HG03066 (cell line): ENCODE results near the gene RALGAPA2.
"Not testable (repeated sequence)": the region's sequence is repeated elsewhere in the genome, so short reads cannot be mapped to it uniquely, and the experiment has no call there.

Experiments used
- ATAC-seq: cut with Tn5 transposase; IDR thresholded peaks from one replicate; pipeline ENCODE4 v1.9.1; 2021; ENCODE audit warnings: low read depth; ENCODE audit not compliant: unreplicated experiment

Gene RALGAPA2

DNA sequence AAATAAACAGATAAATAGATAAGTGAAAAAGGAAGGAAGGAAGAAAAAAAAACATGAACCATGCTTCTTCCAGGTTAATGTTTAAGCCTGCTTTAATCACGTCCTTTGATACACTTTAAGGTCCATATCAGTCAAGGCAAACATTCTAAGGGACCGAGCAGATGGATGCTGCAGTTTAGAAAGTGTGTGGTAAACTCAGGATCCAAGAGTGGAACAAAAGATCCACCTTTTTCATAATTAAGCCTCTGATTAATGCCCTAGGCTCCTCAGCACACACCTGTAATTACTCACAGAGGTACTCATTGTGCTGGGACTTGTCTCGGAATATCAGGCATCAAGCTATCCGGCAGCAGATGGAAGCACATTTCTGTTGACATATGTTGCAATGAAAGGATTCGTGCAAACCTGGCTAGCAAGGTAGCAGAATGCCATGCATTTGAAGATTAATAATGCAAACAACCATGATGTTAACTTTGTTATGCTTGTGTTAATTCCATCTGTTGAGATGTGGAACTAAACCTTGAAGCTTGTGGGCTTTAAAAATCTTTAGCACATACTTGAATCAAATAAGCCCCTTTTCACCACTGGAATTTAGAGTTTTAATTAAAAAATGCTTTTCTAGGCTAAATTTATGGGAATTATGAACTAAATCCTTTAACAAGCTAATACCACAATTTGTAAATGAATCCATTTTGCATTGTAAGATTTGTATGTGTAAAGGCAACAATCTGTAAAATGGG is 163.7 kb downstream of the RALGAPA2 start:
- no peak for ATAC-seq

DNA sequence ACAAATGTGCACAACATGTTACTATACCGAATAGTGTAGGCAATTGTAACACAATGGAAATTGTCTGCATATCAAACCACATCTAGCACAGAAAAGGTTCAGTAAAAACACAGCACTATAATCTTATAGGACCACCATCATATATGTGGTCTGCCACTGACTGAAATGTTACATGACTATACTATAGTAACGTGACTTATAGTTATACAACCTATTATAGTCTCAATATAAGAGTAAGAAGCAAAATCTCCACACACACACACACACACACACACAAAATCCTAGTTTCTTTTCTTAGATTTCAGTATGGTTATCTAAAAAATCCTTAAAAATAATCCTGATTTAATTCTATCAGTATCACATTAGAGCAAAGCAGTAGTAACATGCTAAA is 164.6 kb downstream of the RALGAPA2 start:
- no peak for ATAC-seq

DNA sequence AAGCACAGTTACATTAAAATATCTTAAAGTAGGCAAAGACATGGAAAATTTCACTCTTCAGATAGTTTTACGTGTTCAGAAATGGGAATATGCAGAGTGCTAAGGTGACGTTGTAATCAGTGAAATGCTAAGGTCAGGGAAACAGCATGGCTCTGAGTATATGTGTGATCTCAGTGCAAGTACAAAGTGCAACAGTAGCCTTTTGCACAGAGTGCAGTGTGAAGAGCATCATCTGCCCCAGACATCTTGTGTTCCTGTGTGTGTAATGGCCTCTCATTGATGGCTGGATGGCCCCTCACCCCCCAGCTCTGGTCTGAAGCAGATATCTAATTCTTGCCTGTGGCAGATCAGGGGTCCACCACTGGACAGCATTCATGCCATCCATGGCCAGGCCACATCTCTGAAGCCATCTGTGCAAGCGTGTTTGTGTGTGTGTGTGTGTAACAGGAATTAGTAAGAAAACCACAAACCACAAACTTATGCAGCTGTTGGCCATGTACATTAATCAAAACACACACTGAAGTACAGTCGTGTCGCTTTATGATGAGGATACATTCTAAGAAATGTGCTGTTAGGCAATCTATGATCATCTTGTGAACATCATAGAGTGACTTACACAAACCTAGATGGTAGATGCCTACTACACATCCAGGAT is 165.1 kb downstream of the RALGAPA2 start:
- no peak for ATAC-seq

DNA sequence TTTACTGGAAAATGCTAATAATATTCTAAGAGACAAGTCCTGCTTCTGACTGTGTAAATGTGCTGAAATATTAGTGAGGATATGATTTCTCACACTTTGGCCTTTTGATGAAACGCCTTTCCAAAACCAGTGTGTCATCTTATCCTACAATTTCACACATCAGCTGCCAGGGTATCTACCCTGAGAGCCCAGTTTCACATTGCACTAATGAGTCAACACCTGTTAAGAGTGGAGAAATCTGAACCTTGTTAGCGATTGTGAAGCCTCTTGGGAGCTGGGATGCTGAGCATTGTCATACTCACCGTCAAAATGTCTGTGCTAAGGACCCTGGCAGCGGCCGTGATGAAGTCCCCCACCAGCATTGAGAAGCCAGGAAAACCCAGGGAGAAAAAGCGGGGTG is 166.0 kb downstream of the RALGAPA2 start:
- no peak for ATAC-seq

DNA sequence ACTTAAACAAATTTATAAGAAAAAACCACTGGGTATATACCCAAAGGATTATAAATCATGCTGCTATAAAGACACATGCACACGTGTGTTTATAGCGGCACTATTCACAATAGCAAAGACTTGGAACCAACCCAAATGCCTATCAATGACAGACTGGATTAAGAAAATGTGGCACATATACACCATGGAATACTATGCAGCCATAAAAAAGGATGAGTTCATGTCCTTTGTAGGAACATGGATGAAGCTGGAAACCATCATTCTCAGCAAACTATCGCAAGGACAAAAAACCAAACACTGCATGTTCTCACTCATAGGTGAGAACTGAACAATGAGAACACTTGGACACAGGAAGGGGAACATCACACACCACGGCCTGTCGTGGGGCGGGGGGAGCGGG is 169.1 kb downstream of the RALGAPA2 start:
- not testable (repeated sequence) for ATAC-seq

DNA sequence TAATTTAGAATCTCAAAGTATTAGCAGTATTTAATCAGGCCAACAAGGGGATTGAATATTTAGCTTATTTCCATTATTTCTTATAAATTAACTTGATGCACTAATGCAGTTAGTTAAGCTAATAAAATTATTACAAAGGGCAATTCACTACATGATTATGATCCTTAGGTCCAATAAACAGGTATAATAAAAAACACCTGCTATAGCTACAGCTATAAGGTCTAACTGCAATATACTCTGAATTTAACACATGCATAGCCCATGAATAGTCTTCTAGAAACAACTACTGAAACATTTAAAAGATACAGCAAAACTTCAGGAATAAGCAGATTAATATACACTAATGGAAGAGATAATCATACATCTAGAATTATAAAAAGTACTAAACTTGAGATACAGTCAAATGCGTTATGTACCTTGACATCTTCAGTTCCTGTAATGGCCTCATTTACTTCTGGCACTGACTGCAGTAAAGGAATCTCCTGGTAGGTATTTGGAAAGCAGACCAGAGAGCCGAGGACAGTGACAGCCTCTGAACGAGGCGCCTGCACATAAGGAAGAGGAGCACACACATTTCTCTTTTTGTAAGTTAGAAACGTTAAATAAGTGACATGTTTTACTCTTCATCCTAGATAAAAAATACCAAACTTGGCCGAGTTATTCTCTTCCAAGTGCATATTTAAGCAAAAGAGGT is 176.1 kb downstream of the RALGAPA2 start:
- no peak for ATAC-seq

DNA sequence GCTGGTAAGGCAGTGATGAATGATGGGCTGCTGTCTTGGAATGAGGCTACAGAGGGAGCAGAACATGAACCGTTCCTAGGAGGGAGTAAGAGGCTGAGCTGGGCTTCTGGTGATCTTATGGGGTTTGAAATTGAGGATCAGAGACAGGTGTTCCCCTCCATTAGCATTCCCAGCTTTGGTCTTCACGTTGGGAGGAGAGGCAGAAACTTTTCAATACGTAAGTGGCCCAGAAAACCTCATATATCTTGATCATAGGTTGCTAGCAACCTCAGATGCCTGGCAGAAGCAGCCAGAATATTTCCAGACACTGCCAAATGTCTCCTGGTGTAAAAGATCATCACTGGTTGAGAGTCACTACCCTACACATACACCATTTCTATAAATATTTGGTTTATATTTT is 177.4 kb downstream of the RALGAPA2 start:
- ATAC-seq: no peak

DNA sequence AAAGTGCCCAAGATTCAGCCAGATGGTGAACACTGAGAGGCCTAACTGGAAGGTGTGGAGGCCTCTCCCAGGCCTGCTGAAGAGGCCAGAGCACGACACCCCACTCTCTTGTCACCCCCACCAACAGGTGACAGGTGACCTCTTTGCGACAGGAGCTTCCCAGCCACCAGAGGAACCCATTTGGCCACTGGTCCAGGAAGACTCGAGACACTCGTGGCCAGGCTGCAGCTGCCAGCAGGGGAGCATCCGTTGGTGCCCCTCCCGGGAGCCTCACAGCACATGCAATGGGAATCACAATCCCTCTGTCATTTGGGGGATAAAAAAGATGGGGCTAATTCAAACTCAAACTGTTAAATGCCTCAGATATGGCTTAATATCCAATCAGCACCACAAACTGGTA is 181.2 kb downstream of the RALGAPA2 start:
- no peak for ATAC-seq

DNA sequence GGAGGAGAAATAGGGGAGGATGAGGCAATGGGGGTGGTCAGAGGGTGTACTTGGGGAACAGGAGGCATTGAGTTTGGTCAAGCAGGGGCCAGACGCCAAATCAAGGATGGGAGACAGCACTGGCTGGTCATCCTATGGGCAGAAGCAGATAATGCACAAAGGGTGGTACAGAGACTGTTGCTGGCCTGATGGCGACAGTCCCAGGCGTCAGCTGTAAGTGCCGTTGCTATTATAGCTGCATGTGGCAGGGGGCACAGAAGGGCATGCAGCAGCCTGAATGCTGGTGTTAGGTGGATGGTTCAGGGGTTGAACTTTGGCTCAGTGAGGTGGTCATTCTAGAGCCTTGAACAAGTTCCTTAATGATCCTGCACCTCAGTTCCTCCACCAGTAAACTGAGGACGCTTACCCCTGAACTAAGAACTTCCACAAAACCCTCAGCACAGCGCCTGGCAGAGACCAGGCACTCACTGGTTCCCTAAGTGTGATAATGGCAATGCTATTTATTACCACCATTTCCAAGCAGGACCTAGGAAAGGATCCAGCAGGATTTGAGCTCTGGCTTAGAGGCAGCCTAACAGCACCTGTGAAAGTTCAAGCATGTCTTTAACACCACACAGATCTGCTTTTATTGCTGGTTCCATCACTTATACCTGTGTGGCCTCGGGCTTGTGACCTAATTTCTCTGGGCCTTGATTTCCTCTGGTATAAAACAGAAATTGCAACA is 181.9 kb downstream of the RALGAPA2 start:
- no peak for ATAC-seq

DNA sequence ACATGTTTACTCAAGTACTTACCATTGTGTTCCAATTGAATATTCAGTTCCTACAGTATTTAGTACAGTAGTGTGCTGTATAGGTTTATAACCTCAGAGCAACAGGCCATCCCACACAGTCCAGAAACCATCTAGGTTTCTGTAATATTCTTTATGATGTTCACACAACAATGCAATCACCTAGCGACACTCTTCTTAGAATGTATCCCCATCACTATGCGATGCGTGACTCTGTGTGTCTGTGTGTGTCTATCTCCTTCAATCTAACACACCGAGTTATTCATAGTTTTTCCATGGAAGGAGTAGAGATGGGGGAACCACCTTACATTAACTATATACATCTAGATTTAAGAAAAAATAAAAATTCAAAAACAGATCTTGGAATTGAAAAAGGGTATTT is 182.8 kb downstream of the RALGAPA2 start:
- ATAC-seq: no peak

DNA sequence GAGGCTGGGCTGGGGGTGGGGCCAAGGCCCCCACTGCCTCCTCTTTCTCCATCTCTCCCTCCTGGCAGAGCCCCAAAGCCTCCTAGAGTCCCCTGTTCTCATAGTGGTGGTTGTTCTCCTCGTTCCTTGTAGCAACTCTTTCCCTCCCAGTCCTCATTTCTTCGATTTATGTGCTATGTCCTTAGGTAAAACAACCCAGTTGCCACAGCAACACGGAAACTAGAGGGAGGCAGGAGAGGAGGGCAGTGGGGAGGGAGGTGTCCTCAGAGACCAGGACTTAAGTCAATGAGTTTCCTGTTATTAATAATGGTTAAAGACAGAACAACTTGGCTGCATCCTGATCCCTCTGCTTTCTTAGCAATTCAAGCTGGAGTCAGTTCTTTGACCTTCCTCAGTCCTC is 183.6 kb downstream of the RALGAPA2 start:
- no peak for ATAC-seq

DNA sequence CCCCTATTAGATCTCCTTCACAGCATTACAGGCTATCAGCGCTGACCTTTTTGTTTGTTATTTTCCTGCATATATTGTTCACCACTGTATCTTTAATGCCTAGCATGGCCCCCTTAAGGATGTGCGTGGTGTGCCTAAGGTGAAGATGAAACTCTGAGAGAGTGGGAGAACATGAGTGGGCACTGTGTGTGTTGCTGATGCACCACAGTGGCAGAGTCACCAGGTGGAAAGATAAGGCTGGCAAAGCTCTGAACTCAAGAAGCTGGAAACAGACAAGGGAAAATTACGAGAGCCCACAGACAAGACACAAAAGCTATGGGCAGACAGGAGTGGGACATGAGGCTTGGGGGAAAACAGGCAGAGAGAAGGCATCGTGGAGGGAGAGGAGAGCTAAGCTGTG is 184.8 kb downstream of the RALGAPA2 start:
- ATAC-seq: no peak

DNA sequence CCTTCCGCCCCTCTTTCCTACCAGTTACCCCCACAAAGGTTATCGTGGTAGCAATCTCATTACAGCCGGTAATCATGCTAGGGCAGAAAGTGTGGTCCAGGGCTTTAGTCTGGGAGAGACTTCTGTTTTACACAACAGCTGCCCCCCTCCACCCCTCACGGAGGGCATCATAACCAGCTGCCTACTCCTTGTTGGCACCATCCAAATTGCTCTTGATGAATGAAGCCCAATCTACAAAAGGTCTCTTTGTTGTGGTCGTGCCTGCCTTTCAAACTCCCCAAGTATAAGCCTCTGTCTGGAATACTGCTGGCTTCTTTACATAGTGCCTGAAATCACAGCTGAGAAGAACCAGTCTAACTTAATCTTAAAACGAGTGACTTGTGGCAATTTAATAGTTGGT is 186.7 kb downstream of the RALGAPA2 start:
- no peak for ATAC-seq

DNA sequence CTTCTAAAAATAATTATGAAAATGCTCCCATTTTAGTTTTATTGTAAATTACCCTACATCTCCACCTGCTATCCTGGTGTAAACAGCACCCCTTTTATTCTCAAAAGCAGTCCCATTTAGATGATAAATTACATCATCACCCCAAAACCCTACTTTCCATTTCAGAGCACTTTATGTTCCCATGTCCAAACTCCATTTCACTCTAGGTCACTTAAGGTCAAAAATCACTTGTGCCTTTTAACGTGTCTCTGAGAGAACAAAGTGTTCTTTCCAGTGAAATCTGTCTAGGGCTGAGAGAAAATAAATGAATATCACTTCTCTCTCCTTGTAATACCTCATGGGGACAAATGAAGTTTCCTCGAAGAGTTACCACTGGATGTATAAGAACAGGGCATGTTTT is 187.2 kb downstream of the RALGAPA2 start:
- ATAC-seq: no peak

DNA sequence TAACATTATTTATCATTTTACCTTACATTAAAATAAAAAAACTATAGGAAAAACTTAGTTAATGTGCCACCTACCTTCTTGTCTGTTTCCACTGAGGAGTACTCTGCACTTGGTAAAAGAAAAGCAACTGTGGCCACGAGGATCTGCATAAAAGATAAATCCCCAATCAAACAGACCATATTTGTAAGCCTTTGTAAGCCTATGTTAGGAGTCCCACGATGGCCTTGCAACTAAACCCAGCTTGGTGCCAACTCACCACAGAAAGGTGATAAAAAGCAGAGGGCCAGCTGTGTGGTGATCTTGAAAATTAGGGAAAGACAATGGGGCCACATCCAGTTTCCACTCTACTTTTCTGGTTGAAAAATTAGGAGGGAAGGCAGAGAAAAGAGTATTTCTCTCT is 187.7 kb downstream of the RALGAPA2 start:
- no peak for ATAC-seq

DNA sequence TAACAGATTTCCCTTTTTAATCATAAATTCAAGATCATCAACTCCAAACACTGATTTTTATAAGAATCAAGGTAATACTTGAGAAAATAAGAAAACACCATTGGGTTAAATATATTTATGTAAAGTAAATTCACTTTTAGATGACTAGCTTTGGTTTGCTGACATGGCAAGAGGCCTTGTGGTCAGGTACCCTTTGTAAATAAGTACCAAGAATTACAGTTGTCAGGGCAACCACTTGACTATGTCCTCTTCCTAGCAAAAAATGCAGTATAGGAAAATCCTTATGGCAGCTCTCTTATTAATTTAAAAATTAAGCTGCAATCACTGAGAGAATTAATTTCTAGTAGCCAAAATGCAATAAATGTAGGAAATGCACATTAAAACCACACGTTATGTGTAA is 190.7 kb downstream of the RALGAPA2 start:
- ATAC-seq: no peak

DNA sequence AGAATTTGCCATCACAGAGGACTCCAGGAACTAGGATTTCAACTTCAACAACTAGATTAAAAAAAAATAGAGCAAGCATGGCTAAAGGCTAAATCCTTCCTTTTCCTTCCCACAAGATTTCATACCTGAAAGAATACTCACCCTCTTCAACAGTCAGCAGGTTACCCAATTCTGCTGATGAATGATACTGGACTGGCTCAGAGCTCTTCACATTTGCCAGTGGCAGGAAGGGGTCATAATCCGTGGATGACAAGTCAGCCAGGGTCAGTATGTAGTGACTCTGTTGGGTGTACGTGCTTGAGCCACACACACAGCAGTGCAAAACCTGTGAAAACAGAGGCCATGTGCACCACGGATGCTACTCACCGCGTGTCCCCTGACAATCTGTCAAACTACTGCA is 191.7 kb downstream of the RALGAPA2 start:
- no peak for ATAC-seq

DNA sequence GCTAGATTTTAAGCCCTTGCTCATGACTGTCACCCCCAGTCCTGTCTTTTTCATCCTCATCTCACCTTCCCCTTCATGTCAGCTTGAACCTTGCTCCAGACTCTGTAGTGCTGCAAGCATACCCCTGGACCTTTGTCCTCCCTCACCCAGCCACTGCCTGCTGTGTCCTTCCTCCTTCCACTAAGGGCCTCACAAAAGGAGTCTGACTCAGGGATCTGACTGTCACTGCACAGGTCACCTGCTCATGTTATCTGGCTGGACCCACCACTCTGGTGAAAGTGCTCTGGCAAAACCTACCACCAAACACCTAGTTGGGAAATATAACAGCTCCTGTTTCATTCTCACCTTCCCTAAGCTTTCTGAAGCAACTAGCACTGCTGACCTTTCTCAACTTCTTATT is 193.2 kb downstream of the RALGAPA2 start:
- no peak for ATAC-seq

DNA sequence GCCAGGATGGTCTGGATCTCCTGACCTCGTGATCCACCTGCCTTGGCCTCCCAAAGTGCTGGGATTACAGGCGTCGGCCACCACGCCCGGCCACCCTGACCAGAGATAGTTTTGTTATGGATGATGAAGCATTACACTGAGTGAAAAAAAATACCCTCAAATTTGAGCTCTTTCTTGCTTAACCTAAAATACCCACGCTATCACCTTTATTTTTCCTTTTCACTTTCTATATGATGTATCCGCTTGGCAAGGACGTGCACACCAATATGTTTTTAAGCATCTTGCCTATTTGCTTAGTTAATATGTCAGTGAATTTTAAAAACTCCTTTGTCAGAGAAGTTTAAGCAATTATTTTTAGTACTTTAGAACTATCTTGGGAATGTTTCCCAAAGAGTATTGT is 194.2 kb downstream of the RALGAPA2 start:
- ATAC-seq: peak; percentile 57

DNA sequence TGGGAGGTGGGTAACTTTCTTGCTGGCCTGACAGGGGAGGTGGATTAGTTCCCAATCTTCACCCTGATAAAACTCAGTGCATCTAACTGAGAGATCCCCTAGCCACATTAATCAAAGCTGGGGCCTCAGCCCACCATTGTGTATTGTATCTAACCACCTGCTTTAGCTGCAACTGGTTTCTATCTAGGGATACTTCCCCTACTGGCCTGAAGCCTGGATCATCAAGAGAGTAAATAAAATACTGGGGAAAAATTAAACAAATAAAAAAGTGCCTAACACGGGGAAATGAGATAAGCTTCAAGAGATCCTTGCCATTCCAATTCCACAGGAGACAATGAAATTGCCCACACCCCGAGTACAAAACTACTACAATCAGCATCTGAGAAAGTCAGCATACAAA is 195.1 kb downstream of the RALGAPA2 start:
- no peak for ATAC-seq

DNA sequence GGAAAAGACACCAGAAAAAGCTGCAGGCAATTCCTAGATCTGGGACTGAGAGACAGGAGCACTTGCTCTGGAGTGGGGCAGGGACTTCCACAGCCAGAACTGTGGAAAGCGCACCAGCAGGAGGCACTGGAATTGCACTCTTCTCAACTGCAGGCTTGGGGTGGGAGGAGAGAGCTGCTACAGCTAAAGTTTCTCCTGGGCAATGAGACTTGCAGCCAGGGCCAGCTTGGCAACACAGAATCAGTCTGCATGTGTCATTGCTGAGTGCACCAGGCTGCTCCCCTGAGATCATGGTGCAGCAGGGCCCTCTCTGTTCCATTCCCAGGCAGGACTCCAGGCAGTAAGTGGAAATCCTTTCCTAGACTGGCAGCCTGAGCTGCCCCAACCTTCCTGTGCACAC is 198.7 kb downstream of the RALGAPA2 start:
- ATAC-seq: no peak
